ENCODE measurements around the gene IL36B. TPM values are rescaled to one million over a fixed set of nuclear protein-coding genes. Genes with fewer than 3 reads are reported as not detected.

IL36B gene
- total RNA-seq, 1 donor from 2014 or later = not detected

DNA sequence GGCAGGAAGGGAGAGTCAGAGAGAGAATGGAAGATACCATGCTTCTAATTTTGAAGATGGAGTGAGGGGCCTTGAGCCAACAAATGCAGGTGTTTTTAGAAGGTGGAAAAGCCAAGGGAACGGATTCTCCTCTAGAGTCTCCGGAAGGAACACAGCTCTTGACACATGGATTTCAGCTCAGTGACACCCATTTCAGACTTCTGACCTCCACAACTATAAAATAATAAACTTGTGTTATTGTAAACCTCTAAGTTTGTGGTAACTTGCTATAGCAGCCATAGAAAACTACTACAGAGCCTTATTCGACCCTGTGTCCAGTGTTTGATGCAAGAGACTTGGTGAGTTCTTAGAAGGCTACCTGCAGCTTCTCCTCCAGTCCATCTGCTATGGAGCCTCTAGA is 22.9 kb upstream of the IL36B start:
- no peak for DNase-seq

- no peak for DNase-seq
Observed at GRCh38 chr2:113075030-113075429, 22.4 kb upstream of the IL36B start.

- no peak for DNase-seq
Observed at GRCh38 chr2:113073325-113073834, 20.7 kb upstream of the IL36B start.

DNA sequence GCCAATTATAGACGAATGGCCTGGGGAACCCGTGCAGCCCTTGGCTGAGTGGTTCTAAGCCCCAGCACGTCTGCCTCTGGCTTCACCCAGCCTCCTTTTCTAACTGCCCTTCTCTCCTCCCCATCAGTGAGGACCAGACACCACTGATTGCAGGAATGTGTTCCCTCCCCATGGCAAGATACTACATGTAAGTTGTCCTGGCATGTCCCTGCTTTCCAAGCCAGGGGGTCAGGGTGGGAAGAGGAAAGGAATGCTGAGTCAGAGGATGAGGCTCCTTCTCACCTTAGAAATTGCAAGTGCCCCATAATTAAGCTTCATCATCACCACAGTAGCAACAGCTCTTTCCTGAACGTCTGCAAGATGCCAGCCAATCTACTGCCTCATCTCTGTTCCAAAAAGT is 19.9 kb upstream of the IL36B start:
- DNase-seq = no peak

- DNase-seq = no peak
Observed at GRCh38 chr2:113070606-113070975, 17.9 kb upstream of the IL36B start.

- no peak for DNase-seq
Observed at GRCh38 chr2:113069676-113070605, 17.3 kb upstream of the IL36B start.

GRCh38 chr2:113068706-113069485 is 16.2 kb upstream of the IL36B start:
- no peak for DNase-seq

DNA sequence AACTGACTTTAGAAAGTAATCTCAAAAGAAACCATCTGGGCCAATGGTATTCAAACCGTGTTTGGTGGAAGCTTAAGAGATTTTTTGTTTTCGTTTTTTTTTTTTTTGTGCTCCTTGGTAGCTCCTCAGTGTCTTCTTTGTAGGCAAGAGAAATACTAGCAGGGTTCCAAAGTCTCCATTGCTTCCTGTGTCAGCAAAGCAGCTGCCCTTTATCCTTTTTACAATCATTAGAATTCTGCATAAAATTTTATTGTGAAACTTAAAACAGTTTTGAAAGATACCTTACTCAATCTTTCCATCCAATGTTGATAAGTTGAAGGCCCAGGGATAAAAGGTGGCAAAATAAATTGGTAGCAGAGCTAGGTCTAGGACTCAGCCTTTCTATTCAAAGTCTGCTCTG is 15.6 kb upstream of the IL36B start:
- DNase-seq = no peak

DNA sequence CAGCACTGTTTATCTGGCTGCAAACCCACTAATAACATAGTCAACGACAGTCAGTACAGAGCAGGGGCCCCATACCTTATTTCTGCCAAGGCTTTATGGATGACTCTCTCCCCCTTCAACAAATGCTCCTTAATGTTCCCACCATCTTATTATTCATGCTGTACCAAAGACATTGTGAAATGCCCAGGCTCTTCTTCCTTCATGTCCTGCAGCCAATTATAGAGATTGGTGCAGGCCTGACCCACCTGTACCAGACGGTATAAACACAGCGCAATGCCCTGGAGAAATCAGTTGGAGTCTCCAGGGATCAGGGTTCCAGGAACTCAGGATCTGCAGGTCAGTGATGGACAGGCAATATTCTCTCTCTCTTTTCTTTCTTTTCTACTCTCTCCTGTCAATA is 15.0 kb upstream of the IL36B start, which contains the start of gene IL1F10:
TSS of gene IL1F10 (plus strand) at position 290 of the 400 bp plus-strand sequence. CDS start 4,769 bp downstream, outside the sequence.
- no peak for DNase-seq

DNA sequence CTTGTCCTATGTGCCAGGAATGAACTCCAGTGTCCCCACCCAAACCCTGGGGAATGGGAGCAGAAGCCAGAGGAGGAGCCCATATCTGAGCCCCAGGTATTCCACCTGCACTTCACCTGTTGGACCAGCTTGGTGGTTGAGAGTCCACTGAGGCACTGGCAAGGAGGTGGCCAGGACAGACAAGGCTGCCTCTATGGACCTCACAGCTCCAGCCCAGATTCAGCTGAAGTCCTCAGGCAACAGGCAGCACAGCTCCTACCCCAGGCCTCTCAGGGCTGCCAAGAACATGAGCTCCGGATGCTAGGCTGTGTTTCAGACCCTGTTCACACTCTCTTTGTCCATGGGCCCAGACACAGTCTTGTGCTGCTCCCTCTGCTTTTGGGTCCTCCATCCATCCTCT is 12.2 kb upstream of the IL36B start:
- DNase-seq = no peak

- no peak for DNase-seq
Observed at GRCh38 chr2:113064281-113064680, 11.6 kb upstream of the IL36B start.

- no peak for DNase-seq
Observed at GRCh38 chr2:113061896-113062770, 9.5 kb upstream of the IL36B start.

- DNase-seq = no peak
Observed at GRCh38 chr2:113061241-113061640, 8.6 kb upstream of the IL36B start.

GRCh38 chr2:113060796-113061195 is 8.1 kb upstream of the IL36B start:
- no peak for DNase-seq

DNA sequence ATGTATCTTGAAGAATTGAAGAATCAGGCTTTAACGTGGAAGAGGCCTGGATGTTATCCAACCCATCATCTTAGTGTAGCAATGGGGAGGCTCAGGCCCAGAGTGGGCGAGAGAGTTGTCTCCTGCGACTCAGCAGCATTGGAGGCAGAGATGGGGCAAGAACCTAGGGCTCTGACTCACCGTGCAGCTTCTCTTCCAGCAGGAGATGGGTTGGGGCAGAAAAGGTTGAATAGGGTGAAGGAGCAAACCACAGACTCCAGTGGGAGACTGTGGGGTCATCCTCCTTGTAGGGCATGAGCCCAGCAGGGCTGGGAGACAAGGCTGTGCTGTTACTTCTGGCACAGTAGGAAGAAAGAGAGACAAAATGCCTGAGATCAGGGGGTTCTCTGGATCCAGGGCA is 7.7 kb upstream of the IL36B start:
- no peak for DNase-seq

DNA sequence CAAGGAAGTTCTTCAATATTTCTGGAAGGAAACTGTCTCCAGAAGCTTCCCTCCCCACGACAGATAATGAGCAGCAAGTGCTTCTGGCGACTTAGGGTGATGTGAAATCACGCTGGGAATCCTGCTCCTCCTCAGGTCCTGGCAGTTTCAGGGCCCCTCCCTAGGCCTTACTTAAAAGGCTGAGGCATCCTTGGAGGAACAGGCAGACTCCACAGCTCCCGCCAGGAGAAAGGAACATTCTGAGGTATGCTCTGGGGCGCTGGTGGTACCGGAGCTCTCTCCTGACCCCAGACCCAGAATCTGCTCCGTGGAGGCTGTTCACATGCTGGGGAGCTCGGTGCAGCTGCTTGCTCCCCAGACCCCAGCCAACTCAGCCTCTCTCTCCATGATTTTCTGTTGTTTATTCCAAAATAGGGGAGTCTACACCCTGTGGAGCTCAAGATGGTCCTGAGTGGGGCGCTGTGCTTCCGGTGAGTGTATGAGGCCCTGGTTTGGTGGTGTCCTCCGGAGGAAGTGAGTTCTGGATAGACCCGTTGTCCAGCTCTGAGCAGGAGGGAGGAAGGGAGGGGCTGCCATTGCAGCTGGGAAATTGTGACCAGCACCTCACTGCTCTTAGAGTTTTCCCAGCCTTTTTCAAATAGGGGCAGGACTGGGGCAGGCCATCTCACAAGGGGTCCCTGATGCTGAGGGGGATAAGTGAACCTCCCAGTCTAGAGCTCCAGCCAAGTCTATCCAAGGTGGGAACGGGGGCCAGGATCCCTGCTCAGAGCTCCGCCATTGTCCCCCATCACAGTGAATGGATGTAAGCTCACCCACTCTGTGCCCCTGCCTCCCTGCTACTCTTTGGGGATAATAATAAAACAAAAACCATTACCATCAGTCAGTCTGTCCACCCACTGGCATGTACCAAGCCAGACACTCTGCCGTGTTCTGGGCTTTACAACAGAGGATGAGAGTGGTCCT is 6.6 kb upstream of the IL36B start, which contains the start of gene IL36RN:
TSS of gene IL36RN (plus strand) at position 201 of the 963 bp plus-strand sequence. CDS start at position 442, 241 bp downstream.
- no peak for DNase-seq

GRCh38 chr2:113058411-113058994 is 5.8 kb upstream of the IL36B start:
- DNase-seq = no peak

DNA sequence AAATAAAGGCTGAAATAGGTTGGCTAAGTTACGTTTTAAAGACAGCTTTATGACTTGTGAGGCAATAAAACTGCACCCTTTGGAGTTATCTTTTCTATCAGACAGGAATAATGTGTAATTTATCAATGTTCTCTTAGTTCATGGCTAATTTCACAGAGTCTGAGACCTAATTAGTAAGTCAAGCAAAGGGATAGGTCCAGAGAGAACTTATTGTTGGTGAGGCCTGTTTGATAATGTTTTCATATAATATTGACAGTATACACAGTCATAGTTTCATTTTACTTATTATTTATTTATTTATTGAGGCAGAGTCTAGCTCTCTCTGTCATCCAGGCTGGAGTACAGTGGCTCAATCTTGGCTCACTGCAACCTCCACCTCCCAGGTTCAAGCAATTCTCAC is 4.5 kb upstream of the IL36B start:
- DNase-seq = no peak

- no peak for DNase-seq
Observed at GRCh38 chr2:113056521-113056920, 3.9 kb upstream of the IL36B start.

GRCh38 chr2:113054066-113054465 is 1.4 kb upstream of the IL36B start:
- no peak for DNase-seq

- no peak for DNase-seq
Observed at GRCh38 chr2:113053666-113054065, 999 bp upstream of the IL36B start.
